NCI-H1694 (cell line): ENCODE data around the gene PNLIPRP3.

Source experiments
- DNase-seq: peaks from one replicate; lab custom pipeline; 2025; lab: John Stamatoyannopoulos, UW

PNLIPRP3 gene

DNA sequence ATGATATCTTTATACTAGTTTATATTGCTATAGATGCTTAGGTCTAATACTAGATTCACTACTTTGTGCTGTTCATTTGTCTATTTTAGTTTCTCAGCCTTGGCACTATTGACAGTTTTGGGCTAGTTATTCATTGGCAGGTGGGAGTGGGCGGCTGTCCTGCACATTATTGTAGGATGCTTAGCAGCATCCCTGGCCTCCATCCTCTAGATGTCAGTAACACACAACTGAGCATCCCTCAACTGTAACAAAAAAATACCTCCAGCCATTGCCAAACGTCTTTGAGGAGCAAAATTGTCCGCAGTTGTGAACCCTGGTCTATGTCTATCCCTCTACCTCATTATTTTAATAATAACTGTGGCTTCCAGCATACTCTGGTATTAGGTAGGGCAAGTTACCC, 83.7 kb downstream of the PNLIPRP3 start:
- DNase-seq = no peak

DNA sequence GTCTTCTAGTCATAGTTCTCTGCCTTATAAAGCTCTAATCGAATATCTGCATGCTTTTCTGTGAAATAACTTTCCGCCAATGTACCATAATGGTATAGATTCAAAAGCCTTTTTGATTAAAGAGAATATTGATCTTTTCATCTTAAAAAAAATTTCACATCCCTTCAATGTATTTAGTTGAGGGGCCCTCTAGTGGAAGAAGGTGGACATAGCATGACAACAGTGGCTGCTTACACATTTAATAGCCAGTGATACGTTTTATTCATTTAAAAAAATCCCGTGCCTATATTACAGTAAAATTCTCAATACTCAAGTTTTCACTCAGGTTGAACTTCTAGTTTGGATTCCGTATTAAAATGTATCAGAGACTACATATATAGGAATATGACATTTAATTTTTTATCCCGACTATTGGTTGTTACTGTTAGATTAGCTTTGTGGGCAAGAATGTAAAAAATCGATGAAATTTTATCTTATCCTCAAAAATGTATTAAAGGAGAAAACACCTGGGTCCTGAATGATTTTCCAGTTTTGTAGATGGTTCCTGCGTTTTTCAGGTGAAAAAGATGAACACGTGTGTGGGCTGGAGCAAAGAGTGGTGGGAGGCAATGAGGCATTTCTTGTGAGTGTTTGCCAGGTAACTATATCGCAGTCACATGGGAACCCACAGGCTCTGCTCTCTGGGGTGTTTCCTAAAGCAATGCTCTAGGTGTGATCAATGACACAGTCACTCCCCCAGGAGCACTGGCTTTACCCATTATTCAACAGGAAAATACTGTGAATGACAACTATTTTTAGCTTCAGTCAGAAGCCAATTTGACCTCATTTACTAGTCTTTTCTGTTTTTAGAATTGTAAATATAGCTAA, 94.0 kb downstream of the PNLIPRP3 start:
- DNase-seq = no peak

DNA sequence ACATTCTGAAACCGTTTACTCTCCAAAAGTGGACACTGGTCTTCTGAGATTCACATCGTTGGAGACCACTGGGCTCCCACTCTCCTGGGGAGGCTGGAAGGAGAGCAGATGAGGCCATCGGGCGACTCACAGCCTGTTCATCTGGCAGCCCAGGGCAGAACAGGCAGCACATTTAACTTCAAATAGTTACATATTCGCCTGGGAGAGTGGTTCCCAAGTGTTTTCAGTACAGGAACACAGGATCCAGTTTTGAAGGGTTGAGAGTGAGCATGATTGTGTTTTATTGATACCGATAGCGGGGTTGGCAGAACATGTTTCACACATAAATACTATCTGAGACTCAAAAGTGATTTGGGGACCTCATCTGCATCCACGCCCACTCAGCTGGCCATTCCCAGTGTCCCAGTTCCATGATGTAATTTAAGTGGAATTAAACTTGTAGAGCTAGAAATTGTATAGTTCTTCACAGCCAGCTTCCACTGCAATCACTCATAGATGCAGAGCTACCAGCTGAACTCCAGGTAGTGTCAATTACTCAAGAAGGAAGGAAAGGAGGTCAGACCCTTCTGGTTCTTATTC, 95.2 kb downstream of the PNLIPRP3 start:
- DNase-seq = no peak

DNA sequence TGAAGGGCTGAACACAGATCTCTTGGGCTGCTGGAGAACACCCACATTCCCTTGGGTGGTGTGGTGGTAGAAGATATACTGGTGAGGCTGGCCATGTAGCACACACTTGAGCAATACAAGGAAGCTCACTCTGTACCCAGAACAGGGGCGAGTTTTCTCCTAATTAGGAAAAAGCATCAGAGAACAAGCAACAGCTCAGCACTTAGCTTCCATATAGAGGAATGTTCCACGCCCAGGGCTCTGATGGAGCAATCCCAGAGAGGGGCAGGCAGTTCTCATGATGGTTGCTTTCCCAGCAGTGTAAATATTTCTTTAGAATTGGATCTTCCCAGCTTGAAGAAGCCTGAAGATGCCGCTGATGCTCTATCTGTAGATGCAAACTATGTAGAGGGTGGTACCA, 97.1 kb downstream of the PNLIPRP3 start:
- no peak for DNase-seq

DNA sequence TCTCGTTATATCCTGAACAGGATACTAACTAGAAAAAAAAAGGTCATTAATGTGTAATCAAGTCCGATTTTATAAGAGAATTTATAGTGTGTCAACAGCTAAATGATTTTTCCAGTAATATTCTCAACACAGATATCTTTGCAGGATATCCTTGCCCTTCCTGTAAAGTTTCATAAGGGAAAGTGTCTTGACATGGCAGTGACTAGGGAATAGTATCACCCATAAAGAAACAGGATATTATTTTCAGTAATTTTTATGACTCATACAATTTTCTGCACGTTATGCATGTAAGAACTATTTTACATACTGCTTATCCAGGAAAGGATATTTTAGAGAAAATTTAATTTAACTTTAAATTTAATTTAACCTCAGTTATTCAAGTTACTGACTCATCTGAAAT, 98.6 kb downstream of the PNLIPRP3 start:
- no peak for DNase-seq
